Spleen (tissue), 11 donors: Measurements from ENCODE around the gene ZNF584. TPM values are rescaled to one million over a fixed set of nuclear protein-coding genes. Genes with fewer than 3 reads are reported as not detected.

Experiments used
- DNase-seq: peaks from one replicate; pipeline ENCODE4 v3.0.0-alpha.2; 2020
- H3K27ac ChIP-seq, 8 donors: fragments of 200-600 bp; sonication (generic) in 7 of 8; 1 replicate in 4 of 8; 2 replicates in 4 of 8; pipeline versions ENCODE4 v1.5.0 to v1.8.0; 2016 to 2021; ENCODE audit warnings: inconsistent platforms in 4 of 8, mild to moderate bottlenecking in 4 of 8, moderate library complexity in 1 of 8
- H3K27me3 ChIP-seq, 7 donors: fragments of 200-600 bp; sonication (generic) in 6 of 7; replicated peaks in 1 of 7; 1 replicate in 4 of 7; 2 replicates in 3 of 7; pipeline versions ENCODE4 v1.5.0 to v1.8.0; 2016 to 2021; ENCODE audit warnings: inconsistent platforms in 3 of 7, mild to moderate bottlenecking in 1 of 7
- H3K36me3 ChIP-seq, 6 donors: fragments of 200-600 bp; sonication (generic) in 5 of 6; 1 replicate in 4 of 6; 2 replicates in 2 of 6; pipeline versions ENCODE4 v1.5.0 to v1.8.0; 2016 to 2021; ENCODE audit warnings: inconsistent platforms in 2 of 6
- H3K4me1 ChIP-seq, 6 donors: fragments of 200-600 bp; sonication (generic) in 5 of 6; 1 replicate in 3 of 6; 2 replicates in 3 of 6; pipeline versions ENCODE4 v1.5.0 to v1.8.0; 2016 to 2021; ENCODE audit warnings: inconsistent platforms in 3 of 6
- H3K4me3 ChIP-seq, 8 donors: fragments of 200-600 bp; sonication (generic) in 7 of 8; 1 replicate in 4 of 8; 2 replicates in 4 of 8; pipeline versions ENCODE4 v1.5.0 to v1.8.0; 2016 to 2021; ENCODE audit warnings: inconsistent platforms in 4 of 8, mild to moderate bottlenecking in 4 of 8, moderate library complexity in 2 of 8
- H3K9me3 ChIP-seq, 8 donors: fragments of 200-600 bp; sonication (generic) in 7 of 8; 1 replicate in 4 of 8; 2 replicates in 4 of 8; pipeline versions ENCODE4 v1.5.0 to v1.8.0; 2016 to 2021; ENCODE audit warnings: inconsistent platforms in 4 of 8
- CTCF ChIP-seq, 11 experiments: fragments of 200-600 bp in 7 of 11; fragments of 450-650 bp in 4 of 11; sonication (generic) in 4 of 11; IDR thresholded peaks in 8 of 11; conservative IDR thresholded peaks in 3 of 11; 1 replicate in 7 of 11; 2 replicates in 4 of 11; pipeline versions ENCODE4 v1.4.0 to v1.8.0; 2016 to 2021; ENCODE audit warnings: antibody characterized with exemption in 11 of 11, inconsistent platforms in 4 of 11, mild to moderate bottlenecking in 1 of 11
- POLR2A ChIP-seq, 3 donors: fragments of 450-650 bp; IDR thresholded peaks; one replicate each; pipeline ENCODE4 v1.5.1; 2017; ENCODE audit warnings: antibody characterized with exemption in 3 of 3, mild to moderate bottlenecking in 1 of 3
- POLR2AphosphoS5 ChIP-seq, 3 donors: sonication (generic); formaldehyde crosslinking; IDR thresholded peaks; one replicate each; pipeline ENCODE4 v1.5.1; 2017; ENCODE audit warnings: antibody characterized with exemption in 3 of 3
- WGBS, 5 donors: extraction: QIAGEN DNeasy Blood & Tissue Kit in 3 of 5; methylation state at CpG; one replicate each; pipeline versions ENCODE4 v1.1.5 to v1.1.7; 2013 to 2018; 5-methylcytosine and 5-hydroxymethylcytosine counted together
- intact Hi-C: fragments of 100-400 bp; cut with DNase I; formaldehyde crosslinking; loops from one replicate; pipeline ENCODE4 v1.15.0; 2023; ENCODE audit warnings: low total_unique reads
- polyA plus RNA-seq, 3 donors: library from polyadenylated mRNA; stranded (reverse); fragments of 200-250 nt; gene quantifications; one replicate each; pipeline ENCODE4 v1.2.1, GENCODE V29; 2013
- total RNA-seq, 7 donors: library from RNA; depleted of rRNA in 3 of 7; stranded (reverse); fragments of >200 nt in 3 of 7; fragmentation: NEBNext Ultra II Directional in 4 of 7; extraction: Animal tissue kit (Norgen Biotek cat#: 25700) in 4 of 7; gene quantifications; one replicate each; pipeline versions ENCODE4 v1.1.0 to v1.2.1, GENCODE V29; 2016 to 2021
- donor health status: healthy with polysubstance abuse.
- donor health status: DM: no; HTN: no; CAD: no; lungs with moderate emphysema.
- donor health status: DM: no; HTN: no; CAD: no.
- donor health status: Bipolar disorder and iron deficiency.
- donor health status: healthy.
- donor health status: DM: no; HTN: no; CAD: no.
- donor health status: DM: yes; HTN: yes; CAD: no.

Gene ZNF584
- total and polyA plus RNA-seq, 10 donors, result 2.3 to 11.2 (median 8.3) TPM

GRCh38 chr19:58381460-58382212, 26.8 kb upstream of the ZNF584 start:
- intact Hi-C loops, result no loop called here
- H3K36me3 ChIP-seq, result no peaks in the 10 kb centered on the region
- no peaks in the 10 kb centered on the region for H3K9me3 ChIP-seq
- 27 to 32% (median 31%) methylated on average over 26 of the region's 26 CpGs for WGBS, 5 donors
- peak overlapping the region; percentile 66 to 100 (median 96) for H3K27ac ChIP-seq
- peak overlapping the region; percentile 60 to 98 (median 83) for H3K4me3 ChIP-seq
- H3K4me1 ChIP-seq, result peaks cover 30 to 57% (median 43%) of the 10 kb centered on the region in 6 donors
- DNase-seq, result peak; percentile 85
- H3K27me3 ChIP-seq, result no peaks in the 10 kb centered on the region
- TF ChIP-seq CTCF (IDR thresholded peaks at IDR 0.05 in 8 of 11, conservative IDR thresholded peaks at IDR 0.05 in 3 of 11) (no peak), POLR2AphosphoS5 (IDR thresholded peaks at IDR 0.05) (no peak), POLR2A (IDR thresholded peaks at IDR 0.05) (no peak)

GRCh38 chr19:58382997-58383603, 25.3 kb upstream of the ZNF584 start:
- Histone ChIP-seq H3K4me1 (peaks cover 37 to 66% (median 50%) of the 10 kb centered on the region in 6 donors), H3K9me3 (no peaks in the 10 kb centered on the region), H3K27ac (no peak overlapping the region), H3K36me3 (peaks cover 0 to 3% (median under 1%) of the 10 kb centered on the region in 6 donors), H3K27me3 (no peaks in the 10 kb centered on the region), H3K4me3 (no peak overlapping the region)
- intact Hi-C loops, result no loop called here
- TF ChIP-seq POLR2AphosphoS5 (IDR thresholded peaks at IDR 0.05) (no peak), POLR2A (IDR thresholded peaks at IDR 0.05) (no peak), CTCF (IDR thresholded peaks at IDR 0.05 in 8 of 11, conservative IDR thresholded peaks at IDR 0.05 in 3 of 11) (no peak)
- peak; percentile 66 for DNase-seq
- 92 to 98% (median 96%) methylated on average over 4 to 6 of the region's 6 CpGs for WGBS, 5 donors

DNA sequence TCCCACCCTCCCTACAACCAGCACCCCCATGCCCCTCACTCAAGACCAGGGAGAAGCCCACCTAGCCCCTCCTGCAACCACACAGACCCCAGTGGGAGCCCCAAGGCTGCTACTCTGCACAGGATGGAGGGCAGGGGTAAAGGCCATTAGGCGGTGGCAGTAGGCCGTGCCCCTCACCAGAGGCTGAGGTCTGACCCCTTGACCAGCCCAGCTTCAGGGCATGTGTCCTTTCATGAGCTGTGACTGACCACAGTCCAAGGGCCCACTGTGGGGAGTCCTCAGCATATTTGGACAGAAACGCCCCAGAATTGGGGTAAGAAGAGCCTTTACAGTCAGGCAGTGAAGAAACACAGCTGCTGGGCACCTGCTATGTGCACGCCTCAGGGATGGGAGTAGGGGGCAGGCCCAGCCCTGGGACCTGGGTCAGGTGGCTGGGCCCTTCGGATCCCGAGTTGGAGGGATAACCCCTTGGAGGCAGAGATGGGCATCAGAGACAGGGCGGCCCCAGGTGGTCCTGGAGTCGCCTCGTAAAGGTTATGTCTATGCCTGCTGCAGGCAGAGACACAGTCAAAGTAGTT, 23.0 kb upstream of the ZNF584 start:
- intact Hi-C loops, result no loop called here

More for the DNA sequence above, 23.0 kb upstream of the ZNF584 start:
- Histone ChIP-seq H3K27ac (peak overlapping the region in 7 of 8 donors; percentile 93 to 99 (median 97)), H3K36me3 (peaks cover 0 to 26% (median 19%) of the 10 kb centered on the region in 6 donors), H3K4me3 (peak overlapping the region in 5 of 8 donors; percentile 70 to 93 (median 77)), H3K27me3 (no peaks in the 10 kb centered on the region), H3K4me1 (peaks cover 22 to 71% (median 53%) of the 10 kb centered on the region in 6 donors), H3K9me3 (no peaks in the 10 kb centered on the region)
- peak; percentile 77 for DNase-seq
- TF ChIP-seq POLR2A (IDR thresholded peaks at IDR 0.05), result no peak
- no peak for TF ChIP-seq CTCF (IDR thresholded peaks at IDR 0.05 in 8 of 11, conservative IDR thresholded peaks at IDR 0.05 in 3 of 11)
- TF ChIP-seq POLR2AphosphoS5 (IDR thresholded peaks at IDR 0.05), result no peak
- 76 to 89% (median 84%) methylated on average over 6 to 9 of the region's 9 CpGs for WGBS, 5 donors
